Adipose tissue (tissue), 3 donors: ENCODE measurements around the gene LARGE1. TPM values are rescaled to one million over a fixed set of nuclear protein-coding genes. Genes with fewer than 3 reads are reported as not detected.

Source experiments
- H3K27ac ChIP-seq: one replicate; pipeline ENCODE4 v1.5.1; 2013; ENCODE audit warnings: low read depth, low read length
- WGBS, 3 donors: extraction: QIAGEN DNeasy Blood & Tissue Kit; methylation state at CpG; one replicate each; pipeline ENCODE4 v1.1.7; 2013; 5-methylcytosine and 5-hydroxymethylcytosine counted together
- polyA plus RNA-seq, 3 donors: library from polyadenylated mRNA; stranded (reverse); fragments of 200-250 nt; gene quantifications; one replicate each; pipeline ENCODE4 v1.2.3, GENCODE V29; 2013
- donor health status: healthy with polysubstance abuse.
- donor health status: Bipolar disorder and iron deficiency.
- donor health status: healthy.

LARGE1 gene
- polyA plus RNA-seq, 3 donors = 4.0 to 7.9 (median 7.7) TPM

DNA sequence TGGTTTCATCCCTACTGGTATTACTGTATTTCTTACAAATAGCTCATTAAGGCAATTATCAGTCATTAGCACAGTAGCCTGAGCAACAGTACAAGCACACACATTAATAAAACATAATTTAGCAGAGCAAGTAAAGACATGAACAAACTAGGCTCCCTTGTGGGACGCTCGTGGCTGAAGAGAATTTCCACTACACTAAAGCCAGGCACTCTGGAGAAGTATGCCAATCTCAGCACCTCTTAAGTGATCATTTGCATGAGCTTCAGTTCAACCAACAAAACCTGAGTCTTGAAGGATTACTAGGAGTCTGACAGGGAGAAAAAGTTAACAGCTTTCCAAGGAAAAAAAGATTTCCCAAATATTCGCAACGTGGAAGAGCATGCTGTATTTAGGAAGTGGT is 109.1 kb downstream of the LARGE1 start:
- WGBS, 3 donors = 49 to 84% (median 57%) methylated on average over 4 of the region's 4 CpGs
- H3K27ac ChIP-seq = no peak overlapping the region

- H3K27ac ChIP-seq = no peak overlapping the region
These were observed 112.8 kb downstream of the LARGE1 start for GRCh38 chr22:33807470-33807869.

GRCh38 chr22:33806191-33806590 is 114.1 kb downstream of the LARGE1 start:
- no peak overlapping the region for H3K27ac ChIP-seq
- WGBS, 3 donors = 41 to 48% (median 41%) methylated on average over 3 of the region's 3 CpGs

More at GRCh38 chr22:33807470-33807869, 112.8 kb downstream of the LARGE1 start:
- 92 to 98% (median 93%) methylated on average over 4 of the region's 4 CpGs for WGBS, 3 donors

DNA sequence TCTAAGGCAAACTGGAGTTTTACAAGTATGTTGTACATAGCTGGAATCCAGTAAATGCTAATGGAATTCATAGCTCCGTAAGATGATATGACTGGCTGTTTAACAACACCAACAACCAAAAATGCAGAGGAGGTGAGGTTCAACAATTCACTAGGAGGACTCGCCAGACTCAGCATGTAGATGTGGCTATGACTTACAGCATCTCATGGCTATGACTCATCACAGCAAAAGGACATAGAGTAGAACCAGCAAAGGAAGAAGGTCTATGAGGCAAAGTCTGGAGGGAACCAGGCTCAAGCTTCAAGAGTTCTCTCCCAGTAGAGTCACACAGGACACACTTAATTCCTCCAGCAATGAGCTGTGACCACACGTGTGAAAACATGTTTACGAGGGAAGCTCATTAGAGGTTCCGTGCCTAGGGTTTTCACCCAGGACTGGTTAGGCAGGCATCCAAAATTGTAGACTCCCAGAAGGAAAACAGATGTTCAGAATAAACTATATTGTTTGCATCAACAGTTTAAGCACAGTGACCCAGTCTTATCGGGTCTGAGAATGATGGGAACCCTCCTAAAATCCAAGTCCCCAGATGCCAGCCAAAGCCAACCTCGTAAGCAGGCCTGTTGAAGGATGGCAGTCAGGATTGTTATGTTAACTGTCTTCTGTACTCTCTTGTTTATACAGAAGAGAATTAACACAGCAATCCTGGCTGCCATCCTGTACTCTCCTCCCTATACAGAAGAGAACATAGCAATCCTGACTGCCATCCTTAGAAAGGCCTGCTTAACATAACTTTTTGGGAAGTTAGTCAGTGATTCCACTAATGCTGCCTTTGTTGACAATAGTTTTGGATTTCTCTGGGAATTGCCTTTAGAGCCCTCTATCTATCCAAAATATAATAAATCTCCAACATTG is 116.6 kb downstream of the LARGE1 start:
- WGBS, 3 donors = 61 to 87% (median 71%) methylated on average over 7 of the region's 7 CpGs
- no peak overlapping the region for H3K27ac ChIP-seq

DNA sequence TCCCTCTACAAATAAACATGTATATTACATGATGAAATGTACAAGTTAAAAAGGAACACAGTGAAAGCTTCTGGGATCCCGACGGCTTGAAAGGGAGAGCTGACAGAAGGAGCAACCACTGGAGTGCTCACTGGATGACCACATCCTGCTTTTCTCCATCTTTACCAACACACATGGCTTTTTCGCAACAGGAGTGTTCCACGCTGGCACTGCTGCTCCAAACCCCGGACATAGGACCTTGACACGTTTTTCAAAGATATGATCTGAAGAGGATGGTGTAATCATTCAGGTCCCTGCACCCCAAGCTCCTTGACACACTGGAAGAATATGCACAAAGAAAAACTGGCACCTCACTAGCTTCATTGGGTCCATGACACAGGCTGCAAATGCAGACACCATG is 121.9 kb downstream of the LARGE1 start:
- 62 to 79% (median 72%) methylated on average over 6 of the region's 6 CpGs for WGBS, 3 donors
- no peak overlapping the region for H3K27ac ChIP-seq

GRCh38 chr22:33796494-33796893 is 123.8 kb downstream of the LARGE1 start:
- 93 to 95% (median 94%) methylated on average over 5 of the region's 5 CpGs for WGBS, 3 donors
- H3K27ac ChIP-seq = no peak overlapping the region

DNA sequence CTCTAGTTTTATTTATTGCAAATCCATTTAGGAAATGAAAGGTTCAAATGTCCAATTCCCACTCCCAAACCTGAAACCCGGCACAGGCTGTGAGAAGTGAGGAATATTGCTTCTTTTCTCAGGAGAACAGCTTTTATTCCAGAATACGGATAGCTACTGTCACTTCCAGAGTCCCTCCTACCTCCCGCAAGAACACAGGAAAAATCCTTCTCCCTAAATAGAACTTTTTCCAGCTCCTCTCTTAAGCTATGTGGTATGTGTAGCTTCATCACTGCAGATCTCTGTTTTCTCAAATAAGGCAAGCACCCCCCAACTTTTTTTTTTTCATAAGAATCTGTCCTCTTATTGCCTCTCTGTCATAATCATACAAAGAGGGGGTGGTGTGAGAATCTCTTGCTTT is 126.8 kb downstream of the LARGE1 start:
- H3K27ac ChIP-seq = no peak overlapping the region
- 66 to 83% (median 71%) methylated on average over 3 of the region's 3 CpGs for WGBS, 3 donors

DNA sequence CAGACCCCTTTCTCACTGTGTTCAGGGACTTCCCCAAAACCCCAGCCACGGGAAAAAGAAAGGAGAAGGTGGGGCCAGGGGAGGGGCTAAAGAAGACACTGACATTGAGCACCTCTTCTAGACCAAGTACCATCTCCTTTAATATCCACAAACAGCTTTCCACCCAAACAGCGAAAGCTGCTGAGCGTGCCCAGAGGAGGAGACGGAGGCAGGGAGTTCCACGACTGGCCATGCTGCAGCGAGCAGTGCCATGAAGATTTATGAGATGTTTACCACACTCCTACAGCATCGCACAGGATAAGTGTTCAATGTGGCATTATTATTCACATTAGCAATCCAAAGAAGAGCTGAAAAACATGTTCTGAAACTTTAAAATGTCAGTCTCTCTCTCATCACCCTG is 127.4 kb downstream of the LARGE1 start:
- 22 to 55% (median 24%) methylated on average over 7 of the region's 7 CpGs for WGBS, 3 donors
- no peak overlapping the region for H3K27ac ChIP-seq

GRCh38 chr22:33789690-33790253 is 130.5 kb downstream of the LARGE1 start:
- H3K27ac ChIP-seq = no peak overlapping the region
- WGBS, 3 donors = 88 to 93% (median 89%) methylated on average over 4 of the region's 4 CpGs

GRCh38 chr22:33788927-33789326 is 131.3 kb downstream of the LARGE1 start:
- WGBS, 3 donors = 89 to 100% (median 94%) methylated on average over 3 of the region's 3 CpGs

GRCh38 chr22:33787645-33788456 is 132.4 kb downstream of the LARGE1 start:
- 80 to 92% (median 90%) methylated on average over 4 of the region's 4 CpGs for WGBS, 3 donors

More at GRCh38 chr22:33788927-33789326, 131.3 kb downstream of the LARGE1 start:
- no peak overlapping the region for H3K27ac ChIP-seq

DNA sequence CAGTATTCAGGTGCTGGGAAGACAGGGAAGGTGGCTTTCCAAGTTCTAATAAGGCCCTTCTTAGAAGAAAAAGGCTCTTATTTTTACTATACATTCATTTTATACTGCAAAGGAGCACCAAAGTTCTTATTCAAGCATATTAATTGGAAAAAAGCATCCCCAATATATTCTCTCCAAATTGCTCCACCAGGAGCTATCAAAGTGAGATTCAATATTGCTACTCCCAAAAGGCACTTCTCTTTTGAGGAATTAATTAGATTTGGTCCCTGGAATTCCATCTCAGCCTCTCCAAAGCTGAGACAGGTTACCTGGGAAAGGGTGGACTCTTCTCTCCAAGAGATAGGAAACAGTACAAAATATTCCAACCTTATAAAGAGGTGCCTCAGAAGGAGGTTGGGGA is 134.1 kb downstream of the LARGE1 start:
- no peak overlapping the region for H3K27ac ChIP-seq

More at GRCh38 chr22:33787645-33788456, 132.4 kb downstream of the LARGE1 start:
- H3K27ac ChIP-seq = no peak overlapping the region

- no peak overlapping the region for H3K27ac ChIP-seq
- 60 to 76% (median 73%) methylated on average over 5 of the region's 5 CpGs for WGBS, 3 donors
These were observed 134.8 kb downstream of the LARGE1 start for GRCh38 chr22:33785283-33785968.

DNA sequence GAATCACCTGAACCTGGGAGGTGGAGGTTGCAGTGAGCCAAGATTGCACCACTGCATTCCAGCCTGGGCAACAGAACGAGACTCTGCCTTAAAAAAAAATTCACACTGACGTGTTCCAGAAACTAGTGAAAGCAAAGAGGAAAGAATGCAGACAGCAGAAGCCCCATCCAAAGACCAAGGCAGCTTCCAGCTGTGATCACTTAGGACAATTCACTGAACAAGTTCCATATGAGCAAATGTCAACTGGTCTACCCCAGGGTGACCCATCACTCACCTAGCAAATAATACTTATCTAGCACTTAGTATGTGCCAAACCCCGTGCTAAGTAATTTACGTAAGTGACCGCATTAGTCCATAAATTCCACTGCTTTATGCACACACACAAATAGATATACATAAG is 138.9 kb downstream of the LARGE1 start:
- WGBS, 3 donors = 25 to 65% (median 59%) methylated on average over 5 of the region's 5 CpGs
- H3K27ac ChIP-seq = no peak overlapping the region

DNA sequence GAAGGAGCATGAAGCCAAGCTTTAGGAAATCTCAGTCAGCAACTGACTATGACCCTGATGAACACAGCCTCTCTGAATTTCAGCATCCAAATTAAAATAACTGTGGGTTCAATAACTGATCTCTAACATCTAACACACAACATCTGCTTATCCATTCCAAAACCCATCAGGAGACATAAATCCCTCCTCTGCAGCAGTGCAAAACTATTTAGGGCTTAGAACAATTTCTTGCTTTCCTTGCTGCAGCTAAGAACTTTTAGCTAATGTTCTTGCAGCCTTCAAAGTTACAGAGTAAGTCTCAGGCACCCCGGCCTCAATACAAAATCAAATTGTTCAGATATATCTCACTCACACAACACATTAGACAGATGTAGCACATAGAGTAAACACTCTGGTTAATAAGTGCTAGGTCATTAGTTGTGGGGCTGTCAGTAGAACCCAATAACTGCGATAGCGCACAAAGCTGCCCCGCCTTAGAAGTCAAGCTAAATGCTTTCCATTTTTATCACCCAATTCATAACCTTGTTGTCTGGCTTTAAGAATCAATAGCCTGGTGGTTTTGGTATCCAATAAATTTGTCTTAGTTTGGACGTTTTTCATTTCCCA is 139.6 kb downstream of the LARGE1 start:
- 27 to 93% (median 88%) methylated on average over 5 of the region's 5 CpGs for WGBS, 3 donors
- H3K27ac ChIP-seq = no peak overlapping the region

DNA sequence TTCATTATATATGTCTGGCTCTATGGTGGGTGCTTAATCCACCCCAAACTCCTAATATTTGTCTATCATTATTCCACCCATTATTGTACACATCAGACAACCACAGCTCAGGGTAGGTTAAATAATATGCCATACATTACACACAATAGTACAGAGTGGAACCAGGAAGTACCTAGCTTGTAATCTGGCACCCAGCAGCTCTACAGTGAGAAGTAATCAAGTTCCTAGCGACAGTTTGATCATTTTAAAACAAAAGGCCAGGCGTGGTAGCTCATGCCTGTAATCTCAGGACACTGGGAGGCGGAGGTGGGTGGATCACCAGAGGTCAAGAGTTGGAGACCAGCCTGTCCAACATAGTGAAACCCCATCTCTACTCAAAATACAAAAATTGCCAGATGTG is 141.0 kb downstream of the LARGE1 start:
- H3K27ac ChIP-seq = no peak overlapping the region
- 76 to 83% (median 80%) methylated on average over 3 of the region's 3 CpGs for WGBS, 3 donors

GRCh38 chr22:33776491-33776890 is 143.8 kb downstream of the LARGE1 start:
- WGBS, 3 donors = 68 to 91% (median 78%) methylated on average over 7 of the region's 7 CpGs
- no peak overlapping the region for H3K27ac ChIP-seq

GRCh38 chr22:33774781-33775180 is 145.5 kb downstream of the LARGE1 start:
- 86 to 89% (median 89%) methylated on average over 6 of the region's 6 CpGs for WGBS, 3 donors

More at GRCh38 chr22:33774781-33775180, 145.5 kb downstream of the LARGE1 start:
- no peak overlapping the region for H3K27ac ChIP-seq
